ENCODE data around the gene GUCY2F. TPM values are rescaled to one million over a fixed set of nuclear protein-coding genes. Genes with fewer than 3 reads are reported as not detected.

GUCY2F gene
- total RNA-seq, 1 experiment from 2014 or later: not detected

DNA sequence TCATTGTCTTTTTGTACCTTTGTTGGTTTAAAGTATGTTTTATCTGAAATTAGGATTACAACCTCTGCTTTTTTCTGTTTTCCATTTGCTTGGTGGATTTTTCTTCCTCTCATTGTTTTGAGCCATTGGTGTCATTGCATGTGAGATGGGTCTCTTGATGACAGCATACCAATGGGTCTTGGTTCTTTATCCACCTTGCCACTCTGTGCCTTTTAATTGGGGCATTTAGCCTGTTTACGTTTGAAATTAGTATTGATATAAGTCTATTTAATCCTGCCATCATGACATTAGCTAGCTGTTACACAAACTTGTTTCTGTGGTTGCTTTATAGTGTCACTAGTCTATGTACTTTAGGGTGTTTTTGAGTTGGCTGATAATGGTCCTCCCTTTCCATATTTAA, 145.7 kb downstream of the GUCY2F start:
- ChIA-PET POLR2A (no interaction called here), CTCF (no interaction called here), RAD21 (ENCODE audit: low non-redundant PET in 1 of 2, low total read pairs in 2 of 2, uncharacterized antibody in 2 of 2, unreplicated experiment in 2 of 2) (no interaction called here)
- Histone ChIP-seq H3K27me3 (ENCODE audit: insufficient read depth, low read length) (no peaks in the 10 kb centered on the region), H3K9ac (ENCODE audit: low read length) (no peak overlapping the region), H3K79me2 (ENCODE audit: insufficient read depth, low read length) (no peaks in the 10 kb centered on the region), H3K4me1 (ENCODE audit: control insufficient read depth in 1 of 2, insufficient read depth in 2 of 2, low read length in 2 of 2) (no peaks in the 10 kb centered on the region), H3K27ac (ENCODE audit: low read depth, low read length) (no peak overlapping the region), H3K36me3 (ENCODE audit: control insufficient read depth in 1 of 2, insufficient read depth in 2 of 2, low read length in 2 of 2) (no peaks in the 10 kb centered on the region), H2AFZ (ENCODE audit: low read depth, low read length, poor library complexity, severe bottlenecking) (no peak overlapping the region), H3K9me2 (ENCODE audit: insufficient read depth) (no peaks in the 10 kb centered on the region), H4K20me1 (ENCODE audit: insufficient read depth) (no peaks in the 10 kb centered on the region), H3K4me3 (replicated peaks in 1 of 2; ENCODE audit: low read depth in 1 of 2, low read length in 2 of 2) (no peak overlapping the region), H3K9me3 (ENCODE audit: control insufficient read depth in 1 of 2, insufficient read depth in 1 of 2, low read depth in 1 of 2, low read length in 2 of 2) (no peaks in the 10 kb centered on the region), H3K4me2 (ENCODE audit: low read length) (no peak overlapping the region)
- TF ChIP-seq EGR1 (IDR thresholded peaks at IDR 0.05; ENCODE audit: low read depth) (no peak), CBX3 (IDR thresholded peaks at IDR 0.05; ENCODE audit: low read depth) (no peak), SIN3A (IDR thresholded peaks at IDR 0.05; ENCODE audit: low read depth) (no peak), JUND (IDR thresholded peaks at IDR 0.05) (no peak), CTCF (IDR thresholded peaks at IDR 0.05 in 2 of 3, conservative IDR thresholded peaks at IDR 0.05 in 1 of 3; ENCODE audit: borderline replicate concordance in 1 of 3, insufficient read depth in 1 of 3, low read depth in 2 of 3, low read length in 2 of 3) (no peak), EZH2 (IDR thresholded peaks at IDR 0.05) (no peak), POLR2A (IDR thresholded peaks at IDR 0.05; ENCODE audit: borderline replicate concordance, extremely low read depth, insufficient read depth, insufficient read length) (no peak), FOSL1 (IDR thresholded peaks at IDR 0.05; ENCODE audit: low read depth) (no peak), EZH2phosphoT487 (IDR thresholded peaks at IDR 0.05; ENCODE audit: borderline replicate concordance) (no peak), YY1 (IDR thresholded peaks at IDR 0.05; ENCODE audit: extremely low read depth, insufficient replicate concordance, low read depth, low read length) (no peak), SP1 (IDR thresholded peaks at IDR 0.05; ENCODE audit: low read depth) (no peak), ZFX (IDR thresholded peaks at IDR 0.05) (no peak), TCF7L2 (IDR thresholded peaks at IDR 0.05; ENCODE audit: borderline replicate concordance, extremely low read depth, insufficient read depth, insufficient read length) (no peak)
- TF ChIP-seq, protein P1, sequence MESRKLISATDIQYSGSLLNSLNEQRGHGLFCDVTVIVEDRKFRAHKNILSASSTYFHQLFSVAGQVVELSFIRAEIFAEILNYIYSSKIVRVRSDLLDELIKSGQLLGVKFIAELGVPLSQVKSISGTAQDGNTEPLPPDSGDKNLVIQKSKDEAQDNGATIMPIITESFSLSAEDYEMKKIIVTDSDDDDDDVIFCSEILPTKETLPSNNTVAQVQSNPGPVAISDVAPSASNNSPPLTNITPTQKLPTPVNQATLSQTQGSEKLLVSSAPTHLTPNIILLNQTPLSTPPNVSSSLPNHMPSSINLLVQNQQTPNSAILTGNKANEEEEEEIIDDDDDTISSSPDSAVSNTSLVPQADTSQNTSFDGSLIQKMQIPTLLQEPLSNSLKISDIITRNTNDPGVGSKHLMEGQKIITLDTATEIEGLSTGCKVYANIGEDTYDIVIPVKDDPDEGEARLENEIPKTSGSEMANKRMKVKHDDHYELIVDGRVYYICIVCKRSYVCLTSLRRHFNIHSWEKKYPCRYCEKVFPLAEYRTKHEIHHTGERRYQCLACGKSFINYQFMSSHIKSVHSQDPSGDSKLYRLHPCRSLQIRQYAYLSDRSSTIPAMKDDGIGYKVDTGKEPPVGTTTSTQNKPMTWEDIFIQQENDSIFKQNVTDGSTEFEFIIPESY (IDR thresholded peaks at IDR 0.05; ENCODE audit: extremely low read depth, insufficient replicate concordance, low read length): no peak
- no TSS peak for BruUV-seq (replicated peaks)
- DNase-seq (ENCODE audit: low read depth, low spot score) (no peak), ATAC-seq (no peak)
- intact Hi-C loops (cut with micrococcal nuclease): no loop called here
